Thyroid gland (tissue), 4 donors: ENCODE data around the gene NACA2.

Experiments used
- CTCF ChIP-seq, 6 experiments: fragments of 200-600 bp in 3 of 6; fragments of 450-650 bp in 3 of 6; sonication (generic) in 3 of 6; IDR thresholded peaks; one replicate each; pipeline ENCODE4 v1.5.1; 2016 to 2019; ENCODE audit warnings: antibody characterized with exemption in 6 of 6, mild to moderate bottlenecking in 2 of 6, inconsistent platforms in 1 of 6, moderate library complexity in 1 of 6
- POLR2A ChIP-seq, 2 donors: fragments of 450-650 bp; IDR thresholded peaks; one replicate each; pipeline ENCODE4 v1.6.1; 2017; ENCODE audit warnings: antibody characterized with exemption in 2 of 2, mild to moderate bottlenecking in 2 of 2, moderate library complexity in 1 of 2

GRCh38 chr17:61605692-61606091 is 14.7 kb upstream of the NACA2 start:
- TF ChIP-seq POLR2A (IDR thresholded peaks at IDR 0.05) (no peak), CTCF (IDR thresholded peaks at IDR 0.05) (no peak)
